ENCODE data around the gene NRAP. TPM values are rescaled to one million over a fixed set of nuclear protein-coding genes. Genes with fewer than 3 reads are reported as not detected.

Gene NRAP
- total and polyA plus RNA-seq, 4 donors: 0.02 to 0.04 TPM; not detected in 2

- Histone ChIP-seq H3K4me3 (no peak overlapping the region), H3K9me3 (ENCODE audit: control insufficient read depth in 4 of 4, insufficient read depth in 3 of 4, low read length in 3 of 4) (peaks cover under 1 to 22% (median 7%) of the 10 kb centered on the region in 4 donors), H3K9ac (ENCODE audit: insufficient read depth in 1 of 2, low read length in 2 of 2) (no peak overlapping the region), H3K4me1 (ENCODE audit: control insufficient read depth in 5 of 5, insufficient read depth in 5 of 5, low read length in 5 of 5) (peaks cover 0 to 8% (median 0%) of the 10 kb centered on the region in 5 donors), H3K27me3 (ENCODE audit: control insufficient read depth in 3 of 3, insufficient read depth in 3 of 3, low read length in 2 of 3) (no peaks in the 10 kb centered on the region), H3K27ac (ENCODE audit: low read depth in 1 of 2, low read length in 1 of 2) (no peak overlapping the region), H3K36me3 (ENCODE audit: control insufficient read depth in 4 of 4, insufficient read depth in 4 of 4, low read length in 4 of 4) (peaks cover 0 to 17% (median 9%) of the 10 kb centered on the region in 4 donors)
- DNase-seq (no peak), ATAC-seq (ENCODE audit: insufficient read depth, low FRiP score) (no peak)
- WGBS, 2 donors: 92 to 97% methylated on average over 4 of the region's 4 CpGs
- TF ChIP-seq CTCF (IDR thresholded peaks at IDR 0.05; ENCODE audit: control extremely low read depth, extremely low read depth): no peak
Measured at GRCh38 chr10:113687037-113687436, 23.2 kb upstream of the NRAP start.

- H3K9me3 ChIP-seq (ENCODE audit: control insufficient read depth in 4 of 4, insufficient read depth in 3 of 4, low read length in 3 of 4): peaks cover 0 to 15% (median 6%) of the 10 kb centered on the region in 4 donors
- TF ChIP-seq CTCF (IDR thresholded peaks at IDR 0.05; ENCODE audit: control extremely low read depth, extremely low read depth): no peak
- H3K27me3 ChIP-seq (ENCODE audit: control insufficient read depth in 3 of 3, insufficient read depth in 3 of 3, low read length in 2 of 3): no peaks in the 10 kb centered on the region
- H3K9ac ChIP-seq (ENCODE audit: insufficient read depth in 1 of 2, low read length in 2 of 2): no peak overlapping the region
- no peak overlapping the region for H3K4me3 ChIP-seq
- no peak for ATAC-seq (ENCODE audit: insufficient read depth, low FRiP score)
- H3K4me1 ChIP-seq (ENCODE audit: control insufficient read depth in 5 of 5, insufficient read depth in 5 of 5, low read length in 5 of 5): peaks cover 0 to 8% (median 6%) of the 10 kb centered on the region in 5 donors
- H3K36me3 ChIP-seq (ENCODE audit: control insufficient read depth in 4 of 4, insufficient read depth in 4 of 4, low read length in 4 of 4): peaks cover 0 to 10% (median 3%) of the 10 kb centered on the region in 4 donors
- no peak for DNase-seq
- no peak overlapping the region for H3K27ac ChIP-seq (ENCODE audit: low read depth in 1 of 2, low read length in 1 of 2)
- 94 to 96% methylated on average over 3 of the region's 3 CpGs for WGBS, 2 donors
Measured at GRCh38 chr10:113686028-113686427, 22.2 kb upstream of the NRAP start.

- no peaks in the 10 kb centered on the region for H3K27me3 ChIP-seq (ENCODE audit: control insufficient read depth in 3 of 3, insufficient read depth in 3 of 3, low read length in 2 of 3)
- no peak overlapping the region for H3K4me3 ChIP-seq
- no peak overlapping the region for H3K9ac ChIP-seq (ENCODE audit: insufficient read depth in 1 of 2, low read length in 2 of 2)
- H3K9me3 ChIP-seq (ENCODE audit: control insufficient read depth in 4 of 4, insufficient read depth in 3 of 4, low read length in 3 of 4): peaks cover 0 to 11% (median 3%) of the 10 kb centered on the region in 4 donors
- no peak overlapping the region for H3K27ac ChIP-seq (ENCODE audit: low read depth in 1 of 2, low read length in 1 of 2)
- peaks cover 0 to 11% (median 5%) of the 10 kb centered on the region in 4 donors for H3K36me3 ChIP-seq (ENCODE audit: control insufficient read depth in 4 of 4, insufficient read depth in 4 of 4, low read length in 4 of 4)
- ATAC-seq (ENCODE audit: insufficient read depth, low FRiP score): no peak
- no peak for DNase-seq
- WGBS, 2 donors: 69 to 81% methylated on average over 2 of the region's 2 CpGs
- no peak for TF ChIP-seq CTCF (IDR thresholded peaks at IDR 0.05; ENCODE audit: control extremely low read depth, extremely low read depth)
- peaks cover 0 to 15% (median 11%) of the 10 kb centered on the region in 5 donors for H3K4me1 ChIP-seq (ENCODE audit: control insufficient read depth in 5 of 5, insufficient read depth in 5 of 5, low read length in 5 of 5)
Measured at GRCh38 chr10:113683300-113683699, 19.5 kb upstream of the NRAP start.

All from lung (tissue), 12 donors.